Left kidney (tissue), 2 donors: ENCODE data around the gene MAP3K20. TPM values are rescaled to one million over a fixed set of nuclear protein-coding genes. Genes with fewer than 3 reads are reported as not detected.
"Not testable (repeated sequence)": the region's sequence is repeated elsewhere in the genome, so short reads cannot be mapped to it uniquely, and the experiment has no call there.

Source experiments
- DNase-seq: peaks from one replicate; pipeline ENCODE4 v3.0.0-alpha.2; 2013
- polyA plus RNA-seq: library from polyadenylated mRNA; unstranded; fragments of 120-200 nt; gene quantifications from one replicate; pipeline ENCODE4 v1.2.1, GENCODE V29; 2013; ENCODE audit not compliant: insufficient read length

Gene MAP3K20
- polyA plus RNA-seq, 1 donor, result 29.3 TPM

- DNase-seq, result no peak
These were observed 84.3 kb downstream of the MAP3K20 start for GRCh38 chr2:173159791-173160463.

GRCh38 chr2:173160618-173161017 lies 85.0 kb downstream of the MAP3K20 start:
- DNase-seq, result no peak

GRCh38 chr2:173161040-173161439 lies 85.4 kb downstream of the MAP3K20 start:
- DNase-seq, result no peak

- DNase-seq, result no peak
These were observed 85.9 kb downstream of the MAP3K20 start for GRCh38 chr2:173161507-173161906.

- not testable (repeated sequence) for DNase-seq
These were observed 87.7 kb downstream of the MAP3K20 start for GRCh38 chr2:173163357-173163756.

- no peak for DNase-seq
These were observed 88.8 kb downstream of the MAP3K20 start for GRCh38 chr2:173164396-173164795.

GRCh38 chr2:173165443-173166238 lies 90.0 kb downstream of the MAP3K20 start:
- DNase-seq, result no peak

GRCh38 chr2:173171321-173171720 lies 95.7 kb downstream of the MAP3K20 start:
- no peak for DNase-seq

- no peak for DNase-seq
These were observed 96.4 kb downstream of the MAP3K20 start for GRCh38 chr2:173171924-173172643.

- DNase-seq, result not testable (repeated sequence)
These were observed 98.7 kb downstream of the MAP3K20 start for GRCh38 chr2:173174339-173174738.

GRCh38 chr2:173175222-173175621 lies 99.6 kb downstream of the MAP3K20 start:
- DNase-seq, result no peak

GRCh38 chr2:173181982-173182381 lies 106.3 kb downstream of the MAP3K20 start:
- DNase-seq, result no peak

- DNase-seq, result no peak
These were observed 108.7 kb downstream of the MAP3K20 start for GRCh38 chr2:173184031-173185004.

GRCh38 chr2:173185437-173185836 lies 109.8 kb downstream of the MAP3K20 start:
- no peak for DNase-seq

GRCh38 chr2:173187941-173188788 lies 112.5 kb downstream of the MAP3K20 start:
- DNase-seq, result no peak

GRCh38 chr2:173191601-173192000 lies 116.0 kb downstream of the MAP3K20 start:
- DNase-seq, result no peak

GRCh38 chr2:173192071-173192470 lies 116.4 kb downstream of the MAP3K20 start:
- no peak for DNase-seq

GRCh38 chr2:173193925-173194324 lies 118.3 kb downstream of the MAP3K20 start:
- no peak for DNase-seq

- no peak for DNase-seq
These were observed 119.5 kb downstream of the MAP3K20 start for GRCh38 chr2:173195100-173195499.

GRCh38 chr2:173196080-173196479 lies 120.4 kb downstream of the MAP3K20 start:
- DNase-seq, result no peak

GRCh38 chr2:173196638-173197037 lies 121.0 kb downstream of the MAP3K20 start:
- DNase-seq, result no peak
